Stomach (tissue), 9 donors: ENCODE results near the gene ANKRD12. TPM values are rescaled to one million over a fixed set of nuclear protein-coding genes. Genes with fewer than 3 reads are reported as not detected.
"Not testable (repeated sequence)": the region's sequence is repeated elsewhere in the genome, so short reads cannot be mapped to it uniquely, and the experiment has no call there.

Experiments
- DNase-seq, 2 donors: peaks; one replicate each; pipeline versions ENCODE4 v3.0.0 to v3.0.0-alpha.2; 2013 to 2019
- H3K27ac ChIP-seq, 5 donors: fragments of 200-600 bp in 4 of 5; sonication (generic) in 4 of 5; one replicate each; pipeline ENCODE4 v1.5.1; 2013 to 2019; ENCODE audit warnings: mild to moderate bottlenecking in 1 of 5, moderate library complexity in 1 of 5
- H3K27me3 ChIP-seq, 3 donors: fragments of 200-600 bp; sonication (generic); one replicate each; pipeline ENCODE4 v1.5.1; 2017 to 2019; ENCODE audit warnings: mixed run types in 1 of 3
- H3K36me3 ChIP-seq, 4 donors: fragments of 200-600 bp; sonication (generic); 1 replicate in 3 of 4; 2 replicates in 1 of 4; pipeline ENCODE4 v1.5.1; 2016 to 2019
- H3K4me1 ChIP-seq, 4 donors: fragments of 200-600 bp; sonication (generic); one replicate each; pipeline ENCODE4 v1.5.1; 2016 to 2019
- H3K4me3 ChIP-seq, 4 donors: fragments of 200-600 bp; sonication (generic) in 3 of 4; one replicate each; pipeline ENCODE4 v1.5.1; 2016 to 2019; ENCODE audit warnings: mild to moderate bottlenecking in 1 of 4
- H3K9me3 ChIP-seq, 4 donors: fragments of 200-600 bp; sonication (generic); one replicate each; pipeline ENCODE4 v1.5.1; 2016 to 2019
- CTCF ChIP-seq, 7 experiments: fragments of 450-650 bp in 4 of 7; fragments of 200-600 bp in 3 of 7; sonication (generic) in 3 of 7; IDR thresholded peaks; one replicate each; pipeline ENCODE4 v1.5.1; 2016 to 2019; ENCODE audit warnings: antibody characterized with exemption in 7 of 7, control low read depth in 2 of 7, mild to moderate bottlenecking in 1 of 7
- EP300 ChIP-seq: sonication (generic); formaldehyde crosslinking; IDR thresholded peaks from one replicate; pipeline ENCODE4 v1.6.1; 2017; ENCODE audit warnings: antibody characterized with exemption
- POLR2A ChIP-seq, 4 donors: fragments of 450-650 bp; IDR thresholded peaks; one replicate each; pipeline ENCODE4 v1.6.1; 2016; ENCODE audit warnings: antibody characterized with exemption in 4 of 4, control low read depth in 2 of 4, mild to moderate bottlenecking in 1 of 4, moderate library complexity in 1 of 4
- POLR2AphosphoS5 ChIP-seq, 3 donors: sonication (generic); formaldehyde crosslinking; IDR thresholded peaks; one replicate each; pipeline ENCODE4 v1.6.1; 2016; ENCODE audit warnings: antibody characterized with exemption in 3 of 3
- WGBS, 5 donors: extraction: QIAGEN DNeasy Blood & Tissue Kit in 3 of 5; methylation state at CpG; one replicate each; pipeline versions ENCODE4 v1.1.5 to v1.1.7; 2013 to 2018; 5-methylcytosine and 5-hydroxymethylcytosine counted together
- intact Hi-C: fragments of 100-400 bp; cut with DNase I; formaldehyde crosslinking; loops from one replicate; pipeline ENCODE4 v1.15.1; 2023; ENCODE audit warnings: low total_unique reads
- polyA plus RNA-seq, 3 donors: library from polyadenylated mRNA; stranded (reverse); fragments of 200-250 nt; gene quantifications; one replicate each; pipeline ENCODE4 v1.2.3, GENCODE V29; 2013
- total RNA-seq, 5 donors: library from RNA; depleted of rRNA; stranded (reverse); fragments of >200 nt; gene quantifications; one replicate each; pipeline versions ENCODE4 v1.1.0 to v1.2.3, GENCODE V29; 2014 to 2016
- donor health status: healthy with polysubstance abuse.
- donor health status: Bipolar disorder and iron deficiency.
- donor health status: healthy.

The ANKRD12 gene
- total and polyA plus RNA-seq, 8 donors: 10.0 to 85.5 (median 46.0) TPM

DNA sequence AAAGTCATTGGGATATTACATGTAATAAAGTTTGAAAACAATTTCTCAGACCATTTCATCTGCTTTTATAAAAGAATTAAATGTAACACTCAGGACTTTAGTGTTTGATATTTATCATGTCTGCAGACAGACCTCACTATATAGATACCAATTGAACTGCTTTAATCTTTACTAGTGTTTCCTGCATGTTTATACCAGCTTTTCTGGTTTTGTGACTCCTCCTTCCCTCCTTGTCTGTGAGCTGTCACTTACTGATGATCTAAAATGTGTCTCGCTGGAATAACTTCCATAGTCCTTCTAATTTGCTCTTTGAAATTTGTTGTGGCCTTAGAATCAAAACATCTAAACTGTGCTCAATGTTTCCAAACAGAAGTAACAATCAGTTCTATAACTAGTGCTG is 126.7 kb downstream of the ANKRD12 start:
- no peak for DNase-seq
- Histone ChIP-seq H3K27me3 (no peaks in the 10 kb centered on the region), H3K9me3 (no peaks in the 10 kb centered on the region), H3K4me1 (no peaks in the 10 kb centered on the region), H3K4me3 (no peak overlapping the region), H3K36me3 (peaks cover 9 to 32% (median 22%) of the 10 kb centered on the region in 4 donors), H3K27ac (no peak overlapping the region)
- TF ChIP-seq POLR2A (IDR thresholded peaks at IDR 0.05) (no peak), EP300 (no peak), CTCF (IDR thresholded peaks at IDR 0.05) (no peak), POLR2AphosphoS5 (IDR thresholded peaks at IDR 0.05) (no peak)
- intact Hi-C loops: no loop called here
- 87 to 96% (median 93%) methylated on average over 1 of the region's 1 CpG for WGBS, 5 donors

DNA sequence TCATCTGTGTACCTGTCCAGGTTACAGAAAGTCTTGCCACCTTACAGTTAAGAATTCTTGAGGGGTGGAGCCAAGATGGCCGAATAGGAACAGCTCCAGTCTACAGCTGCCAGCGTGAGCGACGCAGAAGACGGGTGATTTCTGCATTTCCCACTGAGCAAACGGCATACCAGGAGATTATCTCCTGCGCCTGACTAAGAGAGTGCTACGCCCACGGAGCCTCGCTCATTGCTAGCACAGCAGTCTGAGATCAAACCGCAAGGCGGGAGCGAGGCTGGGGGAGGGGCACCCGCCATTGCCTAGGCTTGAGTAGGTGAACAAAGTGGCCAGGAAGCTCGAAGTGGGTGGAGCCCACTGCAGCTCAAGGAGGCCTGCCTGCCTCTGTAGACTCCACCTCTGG is 128.2 kb downstream of the ANKRD12 start:
- H3K27me3 ChIP-seq, intact Hi-C loops, H3K27ac ChIP-seq, H3K4me1 ChIP-seq, DNase-seq, H3K4me3 ChIP-seq, H3K9me3 ChIP-seq: not testable (repeated sequence)
- 95 to 98% (median 97%) methylated on average over 9 to 15 of the region's 15 CpGs for WGBS, 5 donors
- H3K36me3 ChIP-seq: peaks cover 9 to 30% (median 22%) of the 10 kb centered on the region in 4 donors

- Histone ChIP-seq H3K4me1 (no peaks in the 10 kb centered on the region), H3K4me3 (no peak overlapping the region), H3K27ac (no peak overlapping the region), H3K27me3 (no peaks in the 10 kb centered on the region), H3K9me3 (no peaks in the 10 kb centered on the region), H3K36me3 (peaks cover 2 to 79% (median 68%) of the 10 kb centered on the region in 4 donors)
- WGBS, 5 donors: 92 to 98% (median 96%) methylated on average over 2 of the region's 2 CpGs
- DNase-seq: no peak
- intact Hi-C loops: no loop called here
- TF ChIP-seq POLR2A (IDR thresholded peaks at IDR 0.05) (no peak), POLR2AphosphoS5 (IDR thresholded peaks at IDR 0.05) (no peak), EP300 (no peak), CTCF (IDR thresholded peaks at IDR 0.05) (no peak)
These were observed 136.6 kb downstream of the ANKRD12 start for GRCh38 chr18:9273221-9273620.

DNA sequence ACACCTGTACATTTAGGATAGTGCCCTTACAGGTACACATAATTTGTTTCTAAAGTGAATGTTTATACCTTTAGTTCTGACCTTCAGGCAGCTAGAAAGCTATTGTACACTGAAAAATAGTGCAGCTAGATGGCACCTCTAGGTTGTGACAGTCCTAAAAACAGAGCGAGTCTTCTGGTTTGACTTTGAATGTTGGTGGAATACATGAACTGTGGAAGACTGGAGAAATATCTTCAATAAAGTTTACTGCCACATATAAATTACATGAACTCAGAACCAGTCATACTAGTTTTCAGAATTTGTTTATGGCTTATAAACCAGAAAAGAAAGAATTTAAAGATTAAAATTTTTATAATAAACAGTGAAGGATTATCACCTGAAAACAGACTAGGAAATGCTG is 139.3 kb downstream of the ANKRD12 start:
- WGBS, 5 donors: 95 to 100% (median 97%) methylated on average over 1 of the region's 1 CpG
- no peak for DNase-seq
- Histone ChIP-seq H3K36me3 (peaks cover 12 to 98% (median 90%) of the 10 kb centered on the region in 4 donors), H3K27me3 (no peaks in the 10 kb centered on the region), H3K27ac (no peak overlapping the region), H3K9me3 (no peaks in the 10 kb centered on the region), H3K4me1 (no peaks in the 10 kb centered on the region), H3K4me3 (no peak overlapping the region)
- TF ChIP-seq POLR2A (IDR thresholded peaks at IDR 0.05): no peak
- no peak for TF ChIP-seq POLR2AphosphoS5 (IDR thresholded peaks at IDR 0.05)
- TF ChIP-seq EP300: no peak
- no peak for TF ChIP-seq CTCF (IDR thresholded peaks at IDR 0.05)
- intact Hi-C loops: no loop called here

GRCh38 chr18:9278028-9278427 is 141.4 kb downstream of the ANKRD12 start:
- Histone ChIP-seq H3K4me1 (no peaks in the 10 kb centered on the region), H3K27me3 (no peaks in the 10 kb centered on the region), H3K4me3 (no peak overlapping the region), H3K9me3 (no peaks in the 10 kb centered on the region), H3K27ac (no peak overlapping the region), H3K36me3 (peaks cover 15 to 93% (median 83%) of the 10 kb centered on the region in 4 donors)
- no peak for DNase-seq
- TF ChIP-seq POLR2A (IDR thresholded peaks at IDR 0.05) (no peak), EP300 (no peak), CTCF (IDR thresholded peaks at IDR 0.05) (no peak), POLR2AphosphoS5 (IDR thresholded peaks at IDR 0.05) (no peak)
- intact Hi-C loops: no loop called here
- 94 to 100% (median 96%) methylated on average over 1 of the region's 1 CpG for WGBS, 5 donors
